HAP-1 (cell line): ENCODE measurements around the gene CYTIP.
"Not testable (repeated sequence)": the region's sequence is repeated elsewhere in the genome, so short reads cannot be mapped to it uniquely, and the experiment has no call there.

ENCODE experiments used
- DNase-seq, 2 experiments: peaks; one replicate each; pipeline ENCODE4 v3.0.0-alpha.2; 2016 to 2020; ENCODE audit warnings: low spot score in 2 of 2
- H3K27me3 ChIP-seq: fragments of 250-450 bp; sonication (Bioruptor Pico); 2 replicates; pipeline ENCODE4 v1.5.1; 2020; ENCODE audit warnings: low read depth, mild to moderate bottlenecking, moderate library complexity
- H3K36me3 ChIP-seq: fragments of 250-450 bp; sonication (Bioruptor Pico); replicated peaks from 2 replicates; pipeline ENCODE4 v1.5.1; 2020; ENCODE audit warnings: mild to moderate bottlenecking
- H3K4me1 ChIP-seq: fragments of 250-450 bp; sonication (Bioruptor Pico); 2 replicates; pipeline ENCODE4 v1.5.1; 2020; ENCODE audit warnings: mild to moderate bottlenecking
- H3K4me3 ChIP-seq: fragments of 250-450 bp; sonication (Bioruptor Pico); 2 replicates; pipeline ENCODE4 v1.5.1; 2020; ENCODE audit warnings: mild to moderate bottlenecking, moderate library complexity
- H3K9me3 ChIP-seq: fragments of 250-450 bp; sonication (Bioruptor Pico); 2 replicates; pipeline ENCODE4 v1.5.1; 2020; ENCODE audit warnings: mild to moderate bottlenecking, moderate library complexity
- in situ Hi-C: fragments of 300-500 bp; cut with MboI; formaldehyde crosslinking; loops from 3 replicates; pipeline ENCODE4 v1.14.3; 2020; ENCODE audit warnings: low sequenced_read_pairs, inconsistent platforms, mixed read lengths

The CYTIP gene

DNA sequence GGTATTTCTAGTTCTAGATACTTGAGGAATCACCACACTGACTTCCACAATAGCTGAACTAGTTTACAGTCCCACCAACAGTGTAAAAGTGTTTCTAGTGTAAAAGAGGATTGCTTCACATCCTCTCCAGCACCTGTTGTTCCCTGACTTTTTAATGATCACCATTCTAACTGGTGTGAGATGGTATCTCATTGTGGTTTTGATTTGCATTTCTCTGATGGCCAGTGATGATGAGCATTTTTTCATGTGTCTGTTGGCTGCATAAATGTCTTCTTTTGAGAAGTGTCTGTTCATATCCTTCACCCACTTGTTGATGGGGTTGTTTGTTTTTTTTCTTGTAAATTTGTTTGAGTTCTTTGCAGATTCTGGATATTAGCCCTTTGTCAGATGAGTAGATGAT is 38.5 kb downstream of the CYTIP start:
- H3K36me3 ChIP-seq, H3K27me3 ChIP-seq, H3K9me3 ChIP-seq, H3K4me3 ChIP-seq, DNase-seq, in situ Hi-C loops, H3K4me1 ChIP-seq: not testable (repeated sequence)

DNA sequence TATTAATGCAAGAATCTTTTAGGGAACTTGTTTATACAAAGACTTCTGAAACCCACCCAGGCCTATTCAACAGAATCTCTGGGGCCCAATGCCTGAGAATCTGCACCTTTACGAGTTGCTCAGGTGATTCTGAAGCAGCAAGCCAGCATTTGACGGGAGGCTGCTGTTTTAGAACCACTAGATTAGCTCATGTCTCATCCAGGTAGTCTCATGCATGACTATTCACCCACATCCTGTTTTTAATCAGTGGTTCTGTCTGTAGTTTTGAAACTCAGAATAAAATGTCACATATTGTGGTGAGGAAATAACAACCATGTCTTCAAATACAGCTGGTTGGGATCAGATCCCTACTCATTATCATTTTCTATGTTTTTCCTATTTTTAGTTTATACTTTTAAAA is 39.5 kb downstream of the CYTIP start:
- H3K4me1 ChIP-seq, result no peaks in the 10 kb centered on the region
- H3K27me3 ChIP-seq, result no peaks in the 10 kb centered on the region
- no peaks in the 10 kb centered on the region for H3K36me3 ChIP-seq
- in situ Hi-C loops, result no loop called here
- no peak overlapping the region for H3K4me3 ChIP-seq
- no peak for DNase-seq
- no peaks in the 10 kb centered on the region for H3K9me3 ChIP-seq

- H3K4me1 ChIP-seq, H3K4me3 ChIP-seq, H3K36me3 ChIP-seq, in situ Hi-C loops, H3K9me3 ChIP-seq, DNase-seq, H3K27me3 ChIP-seq: not testable (repeated sequence)
These were observed 40.9 kb downstream of the CYTIP start for GRCh38 chr2:157402801-157403485.

- no peak for DNase-seq
- Histone ChIP-seq H3K27me3 (no peaks in the 10 kb centered on the region), H3K4me3 (no peak overlapping the region), H3K9me3 (no peaks in the 10 kb centered on the region), H3K36me3 (no peaks in the 10 kb centered on the region), H3K4me1 (no peaks in the 10 kb centered on the region)
- in situ Hi-C loops, result no loop called here
These were observed 48.1 kb downstream of the CYTIP start for GRCh38 chr2:157395811-157396210.

GRCh38 chr2:157394928-157395327 is 49.0 kb downstream of the CYTIP start:
- in situ Hi-C loops, result no loop called here
- no peaks in the 10 kb centered on the region for H3K36me3 ChIP-seq
- no peak overlapping the region for H3K4me3 ChIP-seq
- no peaks in the 10 kb centered on the region for H3K4me1 ChIP-seq
- H3K27me3 ChIP-seq, result no peaks in the 10 kb centered on the region
- DNase-seq, result no peak
- no peaks in the 10 kb centered on the region for H3K9me3 ChIP-seq

GRCh38 chr2:157393348-157393747 is 50.5 kb downstream of the CYTIP start:
- Histone ChIP-seq H3K4me3 (no peak overlapping the region), H3K27me3 (no peaks in the 10 kb centered on the region), H3K36me3 (no peaks in the 10 kb centered on the region), H3K9me3 (no peaks in the 10 kb centered on the region), H3K4me1 (no peaks in the 10 kb centered on the region)
- DNase-seq, result no peak
- in situ Hi-C loops, result no loop called here

- Histone ChIP-seq H3K9me3 (no peaks in the 10 kb centered on the region), H3K4me1 (no peaks in the 10 kb centered on the region), H3K27me3 (no peaks in the 10 kb centered on the region), H3K4me3 (no peak overlapping the region), H3K36me3 (no peaks in the 10 kb centered on the region)
- in situ Hi-C loops, result no loop called here
- DNase-seq, result no peak
These were observed 55.1 kb downstream of the CYTIP start for GRCh38 chr2:157388827-157389226.

DNA sequence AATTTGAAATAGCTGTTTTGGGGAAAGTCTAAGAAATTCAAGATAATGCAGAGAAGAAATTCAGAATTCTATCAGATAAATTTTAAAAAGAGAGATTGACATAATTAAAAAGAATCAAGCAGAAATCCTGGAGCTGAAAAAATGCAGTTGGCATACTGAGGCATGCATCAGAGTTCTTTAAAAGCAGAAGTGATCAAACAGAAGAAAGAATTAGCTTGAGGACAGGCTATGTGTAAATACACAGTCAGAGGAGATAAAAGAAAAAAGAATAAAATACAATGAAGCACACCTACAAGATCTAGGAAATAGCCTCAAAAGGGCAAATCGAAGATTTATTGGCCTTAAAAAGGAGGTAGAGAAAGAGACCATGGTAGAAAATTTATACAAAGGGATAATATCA is 57.1 kb downstream of the CYTIP start:
- Histone ChIP-seq H3K9me3 (0 out of 2 replicates have a peak, but pooled peaks cover 3% of the 10 kb centered on the region), H3K4me1 (no peaks in the 10 kb centered on the region), H3K27me3 (no peaks in the 10 kb centered on the region), H3K4me3 (no peak overlapping the region), H3K36me3 (no peaks in the 10 kb centered on the region)
- DNase-seq, result no peak
- in situ Hi-C loops, result no loop called here

- Histone ChIP-seq H3K4me3 (no peak overlapping the region), H3K4me1 (peaks cover 4% of the 10 kb centered on the region; the same call in 1 of the 2 replicates), H3K27me3 (no peaks in the 10 kb centered on the region), H3K9me3 (0 out of 2 replicates have a peak, but pooled peaks cover 3% of the 10 kb centered on the region), H3K36me3 (no peaks in the 10 kb centered on the region)
- in situ Hi-C loops, result no loop called here
- no peak for DNase-seq
These were observed 57.6 kb downstream of the CYTIP start for GRCh38 chr2:157386247-157386646.

DNA sequence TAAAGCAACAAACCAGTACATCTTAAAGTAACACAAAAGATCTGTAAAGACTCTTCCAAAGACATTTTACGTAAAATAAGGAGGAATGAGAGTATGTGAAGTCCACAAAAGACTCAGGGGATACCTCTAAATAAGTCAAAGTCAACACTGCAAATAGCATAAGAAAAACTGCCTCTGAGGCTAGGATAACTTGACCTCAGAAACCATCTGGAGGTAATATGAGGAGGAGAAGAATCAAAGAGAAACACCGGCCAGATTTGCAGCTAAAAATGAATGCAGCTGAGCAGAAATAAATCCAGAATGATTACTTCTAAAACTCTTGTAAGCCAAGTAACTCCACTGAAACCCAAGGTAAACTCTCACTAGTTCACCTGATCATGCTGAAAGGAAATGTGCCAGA is 66.0 kb downstream of the CYTIP start:
- Histone ChIP-seq H3K4me1 (peaks cover 5% of the 10 kb centered on the region; the same call in 1 of the 2 replicates), H3K36me3 (no peaks in the 10 kb centered on the region), H3K9me3 (peaks cover 8% of the 10 kb centered on the region; the same call in 1 of the 2 replicates), H3K4me3 (no peak overlapping the region), H3K27me3 (no peaks in the 10 kb centered on the region)
- no peak for DNase-seq
- in situ Hi-C loops, result no loop called here

DNA sequence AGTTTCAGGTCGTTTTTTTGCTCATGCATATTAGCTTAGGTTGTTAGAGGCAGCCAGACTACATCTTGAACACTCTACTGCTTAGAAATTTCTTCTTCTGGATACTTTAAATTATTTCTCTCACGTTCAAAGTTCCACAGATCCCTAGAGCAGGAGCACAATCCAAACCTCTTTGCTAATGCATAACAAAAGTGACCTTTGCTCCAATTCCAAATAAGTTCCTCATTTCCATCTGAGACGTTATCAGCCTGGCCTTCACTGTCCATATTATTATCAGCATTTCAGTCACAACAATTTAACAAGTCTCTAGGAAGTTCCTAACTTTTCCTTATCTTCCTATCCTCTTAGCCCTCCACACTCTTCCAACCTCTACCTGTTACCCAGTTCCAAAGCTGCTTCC is 67.8 kb downstream of the CYTIP start:
- no peak for DNase-seq
- H3K4me3 ChIP-seq, result no peak overlapping the region
- no peaks in the 10 kb centered on the region for H3K27me3 ChIP-seq
- in situ Hi-C loops, result no loop called here
- no peaks in the 10 kb centered on the region for H3K36me3 ChIP-seq
- H3K9me3 ChIP-seq, result peaks cover 5% of the 10 kb centered on the region; the same call in 1 of the 2 replicates
- no peaks in the 10 kb centered on the region for H3K4me1 ChIP-seq

DNA sequence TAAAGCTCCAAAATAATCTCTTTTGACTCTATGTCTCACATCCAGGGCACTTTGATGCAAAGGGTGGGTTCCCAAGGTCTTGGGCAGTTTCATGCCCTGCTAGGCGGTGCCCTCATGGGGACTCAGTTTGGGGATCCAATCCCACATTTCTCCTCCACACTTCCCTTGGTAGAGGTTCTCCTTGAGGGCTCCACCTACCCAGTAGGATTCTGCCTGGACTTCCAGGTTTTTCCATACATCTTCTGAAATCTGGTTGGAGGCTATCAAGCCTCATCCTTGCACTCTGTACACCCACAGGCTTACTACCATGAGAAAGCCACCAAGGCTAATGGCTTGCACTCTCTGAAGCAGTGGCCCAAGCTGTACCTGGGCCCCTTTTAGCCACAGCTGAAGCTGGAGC is 68.5 kb downstream of the CYTIP start:
- Histone ChIP-seq H3K4me3 (no peak overlapping the region), H3K9me3 (peaks cover 5% of the 10 kb centered on the region; the same call in 1 of the 2 replicates), H3K36me3 (no peaks in the 10 kb centered on the region), H3K27me3 (no peaks in the 10 kb centered on the region), H3K4me1 (no peaks in the 10 kb centered on the region)
- no peak for DNase-seq
- in situ Hi-C loops, result no loop called here

- H3K9me3 ChIP-seq, in situ Hi-C loops, H3K27me3 ChIP-seq, H3K4me1 ChIP-seq, DNase-seq, H3K4me3 ChIP-seq, H3K36me3 ChIP-seq: not testable (repeated sequence)
These were observed 75.4 kb downstream of the CYTIP start for GRCh38 chr2:157368508-157368907.

DNA sequence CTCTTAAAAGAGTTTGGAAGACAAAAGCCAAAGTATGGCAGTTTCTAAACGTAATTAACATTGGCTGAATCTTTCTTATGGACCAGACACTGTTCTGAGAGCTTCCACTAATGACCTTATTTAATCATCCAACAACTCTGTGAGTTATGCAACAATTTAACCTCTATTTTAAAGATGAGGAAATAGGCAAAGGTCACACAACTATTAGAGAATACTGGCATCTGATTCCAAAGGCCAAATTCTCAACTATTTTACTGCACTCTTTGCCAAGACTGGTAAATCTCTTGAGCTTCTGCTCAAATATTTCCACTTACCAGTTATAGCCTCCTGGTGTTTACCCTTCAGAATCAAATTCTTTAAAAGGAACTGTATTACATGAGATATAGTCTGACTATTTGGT is 76.2 kb downstream of the CYTIP start:
- DNase-seq, result no peak
- Histone ChIP-seq H3K4me1 (no peaks in the 10 kb centered on the region), H3K9me3 (no peaks in the 10 kb centered on the region), H3K4me3 (no peak overlapping the region), H3K27me3 (no peaks in the 10 kb centered on the region), H3K36me3 (no peaks in the 10 kb centered on the region)
- in situ Hi-C loops, result no loop called here
